ENCODE results near the gene INTS1.
A peak's percentile ranks its signal among the peaks of the same experiment; 100 is the strongest.

INTS1 gene

GRCh38 chr7:1431226-1431625 lies 73.0 kb downstream of the INTS1 start:
- DNase-seq (ENCODE audit: low spot score), result no peak

- DNase-seq (ENCODE audit: low spot score), result no peak
These were observed 73.9 kb downstream of the INTS1 start for GRCh38 chr7:1430056-1430845.

- DNase-seq (ENCODE audit: low spot score), result no peak
These were observed 75.2 kb downstream of the INTS1 start for GRCh38 chr7:1428941-1429501.

- DNase-seq (ENCODE audit: low spot score), result no peak
These were observed 77.0 kb downstream of the INTS1 start for GRCh38 chr7:1427064-1427657.

- no peak for DNase-seq (ENCODE audit: low spot score)
These were observed 77.7 kb downstream of the INTS1 start for GRCh38 chr7:1426474-1426873.

- DNase-seq (ENCODE audit: low spot score), result peak; percentile 71
These were observed 78.7 kb downstream of the INTS1 start for GRCh38 chr7:1425292-1426136.

GRCh38 chr7:1424041-1424440 lies 80.1 kb downstream of the INTS1 start:
- no peak for DNase-seq (ENCODE audit: low spot score)

- DNase-seq (ENCODE audit: low spot score), result no peak
These were observed 80.9 kb downstream of the INTS1 start for GRCh38 chr7:1423264-1423811.

GRCh38 chr7:1422512-1423263 lies 81.5 kb downstream of the INTS1 start:
- no peak for DNase-seq (ENCODE audit: low spot score)

- DNase-seq (ENCODE audit: low spot score), result no peak
These were observed 82.2 kb downstream of the INTS1 start for GRCh38 chr7:1421946-1422345.

GRCh38 chr7:1421020-1421790 lies 83.0 kb downstream of the INTS1 start:
- no peak for DNase-seq (ENCODE audit: low spot score)
